AG09319 (cell line): ENCODE measurements around the gene UBA5.
"Not testable (repeated sequence)": the region's sequence is repeated elsewhere in the genome, so short reads cannot be mapped to it uniquely, and the experiment has no call there.

Experiments
- DNase-seq: peaks from one replicate; pipeline ENCODE4 v3.0.0-alpha.2; 2010; ENCODE audit warnings: low read depth; ENCODE audit errors: extremely low read depth
- TF ChIP-seq, protein P1 (sequence below): IDR thresholded peaks from 2 replicates; pipeline ENCODE4 v1.5.1; 2011; ENCODE audit warnings: low read depth, mild to moderate bottlenecking, inconsistent platforms, low read length, moderate library complexity

Gene UBA5

DNA sequence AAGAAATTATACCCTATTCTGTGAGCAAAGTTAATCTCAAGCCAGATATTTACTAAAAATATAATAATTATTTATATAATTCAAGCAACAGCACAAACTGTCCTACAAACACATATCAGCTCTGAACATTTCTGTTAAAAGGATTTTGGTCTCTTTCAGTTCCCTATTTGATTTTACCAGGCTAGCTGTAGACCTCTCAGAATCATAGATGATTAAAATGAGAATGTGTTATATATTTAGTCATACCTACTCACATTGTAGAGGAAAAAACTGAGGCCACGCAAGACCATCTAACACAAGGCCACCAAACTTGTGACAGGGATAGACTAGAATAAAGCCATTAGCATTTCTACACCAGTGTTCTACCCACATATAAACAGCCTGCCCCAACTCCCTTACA is 34.5 kb upstream of the UBA5 start:
- TF ChIP-seq, protein P1, sequence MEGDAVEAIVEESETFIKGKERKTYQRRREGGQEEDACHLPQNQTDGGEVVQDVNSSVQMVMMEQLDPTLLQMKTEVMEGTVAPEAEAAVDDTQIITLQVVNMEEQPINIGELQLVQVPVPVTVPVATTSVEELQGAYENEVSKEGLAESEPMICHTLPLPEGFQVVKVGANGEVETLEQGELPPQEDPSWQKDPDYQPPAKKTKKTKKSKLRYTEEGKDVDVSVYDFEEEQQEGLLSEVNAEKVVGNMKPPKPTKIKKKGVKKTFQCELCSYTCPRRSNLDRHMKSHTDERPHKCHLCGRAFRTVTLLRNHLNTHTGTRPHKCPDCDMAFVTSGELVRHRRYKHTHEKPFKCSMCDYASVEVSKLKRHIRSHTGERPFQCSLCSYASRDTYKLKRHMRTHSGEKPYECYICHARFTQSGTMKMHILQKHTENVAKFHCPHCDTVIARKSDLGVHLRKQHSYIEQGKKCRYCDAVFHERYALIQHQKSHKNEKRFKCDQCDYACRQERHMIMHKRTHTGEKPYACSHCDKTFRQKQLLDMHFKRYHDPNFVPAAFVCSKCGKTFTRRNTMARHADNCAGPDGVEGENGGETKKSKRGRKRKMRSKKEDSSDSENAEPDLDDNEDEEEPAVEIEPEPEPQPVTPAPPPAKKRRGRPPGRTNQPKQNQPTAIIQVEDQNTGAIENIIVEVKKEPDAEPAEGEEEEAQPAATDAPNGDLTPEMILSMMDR, result no peak
- DNase-seq, result no peak

DNA sequence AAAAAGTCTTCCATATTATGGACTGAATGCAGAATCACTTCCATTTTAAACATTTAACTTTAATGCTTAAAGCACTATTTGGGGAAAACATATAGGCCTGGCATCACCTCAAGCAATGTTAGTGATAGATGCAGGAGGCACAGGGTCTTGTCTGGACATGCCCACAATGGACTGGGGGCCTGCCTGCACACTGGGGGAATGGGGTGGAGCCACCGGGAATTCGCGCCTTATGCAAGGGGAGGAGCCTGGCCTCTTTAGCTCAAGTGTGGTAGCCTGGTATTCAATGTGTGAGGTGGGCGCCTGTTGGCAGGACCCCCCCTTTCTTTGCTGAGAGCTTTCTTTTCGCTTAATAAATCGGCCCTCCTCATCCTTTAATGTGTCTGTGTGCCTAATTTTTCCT is 33.2 kb upstream of the UBA5 start:
- TF ChIP-seq, protein P1, result no peak
- no peak for DNase-seq

DNA sequence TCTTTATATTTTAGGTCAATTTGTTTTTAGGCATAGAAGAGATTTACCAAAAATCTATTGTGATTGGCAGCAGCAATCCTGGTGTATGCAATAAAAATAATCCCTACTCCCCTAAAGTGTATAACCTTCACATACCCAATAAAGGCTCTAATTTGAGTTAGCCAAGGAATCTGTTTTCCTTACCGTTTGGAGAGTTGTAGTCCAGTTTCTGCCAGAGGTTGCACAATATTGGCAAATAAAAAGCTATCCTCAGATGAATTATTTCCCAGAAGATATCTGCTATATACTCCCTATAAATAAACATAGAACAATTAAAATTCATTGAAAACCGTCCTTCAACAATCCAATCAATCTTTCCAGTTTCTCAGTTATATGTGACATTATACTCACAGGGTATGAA is 32.0 kb upstream of the UBA5 start:
- no peak for DNase-seq
- TF ChIP-seq, protein P1, result no peak

DNA sequence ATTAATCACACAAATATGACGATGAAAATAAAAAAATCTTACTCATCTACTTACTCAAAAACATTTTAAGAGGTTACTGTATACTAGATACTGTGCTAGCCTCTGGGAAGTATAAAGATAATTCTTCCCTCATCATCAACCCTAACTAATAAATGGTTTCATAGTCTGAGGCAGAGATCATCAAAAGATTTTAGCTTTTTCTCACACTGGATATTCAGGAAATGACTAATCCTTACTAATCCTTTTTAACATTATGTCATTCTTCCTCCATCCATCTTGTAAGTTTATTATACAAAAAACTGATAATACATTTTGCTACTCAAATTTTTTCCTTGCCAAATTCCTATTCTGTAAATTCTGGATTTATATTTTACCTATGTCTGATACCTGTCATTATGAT is 30.2 kb upstream of the UBA5 start:
- TF ChIP-seq, protein P1, result no peak
- no peak for DNase-seq

DNA sequence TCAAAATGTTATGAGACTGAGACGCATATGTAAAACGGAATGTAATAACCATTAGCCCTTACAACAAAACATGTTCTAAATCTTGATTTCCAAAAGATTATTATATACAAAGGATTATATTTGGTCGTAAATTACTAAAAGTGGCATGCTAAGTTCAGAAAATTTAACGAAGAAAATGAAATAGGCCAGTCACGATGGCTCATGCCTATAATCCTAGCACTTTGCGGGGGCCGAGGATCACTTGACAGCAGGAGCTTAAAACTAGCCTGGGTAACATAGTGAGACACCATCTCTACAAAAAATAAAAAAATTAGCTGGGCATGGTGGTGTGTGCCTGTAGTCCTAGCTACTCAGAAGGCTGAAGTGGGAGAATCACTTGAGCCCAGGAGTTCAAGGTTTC is 29.5 kb upstream of the UBA5 start:
- TF ChIP-seq, protein P1, result no peak
- DNase-seq, result no peak

DNA sequence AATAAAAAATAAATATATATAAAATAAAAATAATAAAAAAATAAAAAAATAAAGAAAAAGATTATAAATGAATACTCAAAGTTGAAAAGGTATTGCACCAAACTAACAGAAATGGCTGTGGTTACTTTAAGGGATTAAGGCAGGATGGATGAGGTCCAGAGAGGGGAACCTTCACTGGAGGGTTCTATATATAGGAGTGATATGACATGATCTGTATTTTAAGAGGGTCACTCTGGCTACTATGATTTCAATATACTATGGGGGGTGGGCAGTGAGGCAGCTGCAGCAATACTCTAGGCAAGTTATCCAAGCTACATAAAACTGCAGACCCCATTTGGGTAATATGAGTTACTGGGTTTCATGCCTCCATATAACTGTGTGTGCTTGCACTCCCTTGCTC is 25.1 kb upstream of the UBA5 start:
- DNase-seq, result no peak
- TF ChIP-seq, protein P1, result no peak

DNA sequence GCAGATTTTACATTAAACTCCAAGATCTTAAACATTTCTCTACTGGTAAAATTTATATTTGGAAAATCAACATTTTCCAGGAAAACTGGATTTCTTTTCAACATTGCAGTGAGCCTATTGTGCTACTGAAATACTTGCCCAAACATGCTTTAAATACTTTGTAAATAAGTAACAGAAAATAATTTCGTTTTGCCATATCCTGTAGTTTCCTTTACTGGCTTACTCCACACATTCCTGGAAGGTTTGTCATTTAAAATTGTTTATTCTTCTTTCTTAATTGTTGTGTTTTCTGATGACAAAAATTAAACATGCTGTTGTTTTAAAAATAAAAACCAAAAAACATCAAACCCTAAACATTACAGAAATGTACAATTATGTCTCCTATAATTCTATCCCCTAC is 22.5 kb upstream of the UBA5 start:
- TF ChIP-seq, protein P1, result no peak
- no peak for DNase-seq

DNA sequence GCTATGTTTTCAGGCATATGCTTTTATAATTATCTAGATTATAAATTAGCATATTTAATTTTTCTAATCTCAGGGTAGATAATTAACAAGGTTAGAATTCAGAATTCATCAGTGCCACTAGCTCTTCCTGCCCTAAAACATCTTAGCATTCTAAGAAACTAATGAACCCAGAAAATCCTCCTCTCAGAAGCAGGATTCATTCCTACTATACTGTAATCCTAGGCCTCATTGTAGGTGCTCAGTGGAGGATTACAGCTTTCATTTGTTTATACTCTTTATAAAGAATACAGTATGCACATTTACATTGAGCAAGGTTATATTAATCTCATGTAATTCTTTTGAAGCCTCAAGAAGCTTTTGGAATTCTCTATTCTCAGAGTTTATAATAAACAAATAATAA is 21.4 kb upstream of the UBA5 start:
- TF ChIP-seq, protein P1, result no peak
- DNase-seq, result no peak

DNA sequence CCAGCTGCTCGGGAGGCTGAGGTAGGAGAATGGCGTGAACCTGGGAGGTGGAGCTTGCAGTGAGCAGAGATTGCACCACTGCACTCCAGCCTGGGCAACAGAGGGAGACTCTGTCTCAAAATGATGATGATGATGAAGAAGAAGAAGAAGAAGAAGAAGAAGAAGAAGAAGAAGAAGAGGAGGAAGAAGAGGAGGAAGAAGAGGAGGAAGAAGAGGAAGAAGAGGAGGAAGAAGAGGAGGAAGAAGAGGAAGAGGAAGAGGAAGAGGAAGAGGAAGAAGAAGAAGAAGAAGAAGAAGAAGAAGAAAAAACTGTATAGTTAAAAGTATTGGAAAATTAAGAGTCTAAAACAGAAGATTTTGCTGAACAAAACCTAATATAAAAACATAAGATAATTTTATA is 18.7 kb upstream of the UBA5 start:
- DNase-seq, result not testable (repeated sequence)
